LNCAP (cell line): ENCODE data around the gene RAB44.

Experiments used
- CTCF ChIP-seq: fragments of 450-650 bp; IDR thresholded peaks from 2 replicates; pipeline ENCODE4 v1.5.1; 2017; ENCODE audit warnings: mild to moderate bottlenecking

Gene RAB44

DNA sequence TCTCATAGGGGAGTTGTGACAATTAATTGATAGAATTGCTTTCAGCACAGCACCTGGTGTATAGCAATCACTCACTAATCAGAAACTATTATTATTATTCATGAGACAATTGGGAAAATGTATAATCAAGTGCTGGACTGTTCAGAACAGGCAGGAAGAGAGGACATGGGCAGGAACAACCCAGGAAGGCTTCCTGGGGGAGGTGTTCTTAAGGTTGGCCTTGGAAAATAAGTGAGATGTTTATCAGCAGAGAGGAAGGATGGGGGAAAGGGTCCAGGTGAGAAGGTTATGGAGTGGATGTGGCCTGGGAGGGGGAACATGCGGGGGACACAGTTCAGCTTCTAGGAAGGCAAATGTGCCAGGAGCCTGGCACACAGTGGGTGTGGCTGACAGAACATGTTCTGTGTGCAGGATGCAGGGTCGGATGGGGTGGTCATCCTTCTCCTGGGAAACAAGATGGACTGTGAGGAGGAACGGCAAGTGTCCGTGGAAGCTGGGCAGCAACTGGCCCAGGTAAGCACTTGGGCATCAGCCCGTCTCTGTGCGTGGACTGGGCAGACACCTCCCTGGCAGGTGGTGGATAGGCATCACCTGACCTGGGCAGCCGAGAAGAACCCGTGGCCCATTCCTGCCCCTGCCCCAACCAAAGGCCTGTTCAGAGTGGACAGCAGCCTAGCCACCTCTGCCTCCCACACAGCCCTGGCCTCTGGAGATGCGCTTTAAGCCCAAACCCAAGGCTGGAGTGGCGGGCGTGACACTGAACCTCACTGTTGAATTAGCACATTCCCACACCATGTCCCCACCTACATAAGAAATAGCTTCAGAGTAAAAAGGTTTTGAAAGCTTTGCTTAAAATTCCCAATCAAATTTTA is 30.9 kb downstream of the RAB44 start:
- no peak for TF ChIP-seq CTCF

DNA sequence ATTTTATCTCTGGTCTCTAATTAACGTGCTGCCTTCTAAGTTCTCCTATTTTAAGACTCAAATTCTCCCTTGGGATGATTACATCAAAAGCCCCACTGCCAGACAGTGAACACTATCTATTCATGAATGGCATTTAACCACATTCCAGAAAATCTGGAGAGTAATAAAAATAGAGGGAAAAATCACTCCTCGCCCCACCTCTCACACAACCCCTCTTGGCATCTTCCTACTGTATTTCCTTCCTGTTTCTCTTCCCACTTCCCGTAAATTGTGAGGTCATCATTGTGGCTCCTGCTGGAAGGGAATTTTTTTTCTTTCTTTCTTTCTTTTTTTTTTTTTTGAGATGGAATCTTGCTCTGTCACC is 31.5 kb downstream of the RAB44 start:
- no peak for TF ChIP-seq CTCF

DNA sequence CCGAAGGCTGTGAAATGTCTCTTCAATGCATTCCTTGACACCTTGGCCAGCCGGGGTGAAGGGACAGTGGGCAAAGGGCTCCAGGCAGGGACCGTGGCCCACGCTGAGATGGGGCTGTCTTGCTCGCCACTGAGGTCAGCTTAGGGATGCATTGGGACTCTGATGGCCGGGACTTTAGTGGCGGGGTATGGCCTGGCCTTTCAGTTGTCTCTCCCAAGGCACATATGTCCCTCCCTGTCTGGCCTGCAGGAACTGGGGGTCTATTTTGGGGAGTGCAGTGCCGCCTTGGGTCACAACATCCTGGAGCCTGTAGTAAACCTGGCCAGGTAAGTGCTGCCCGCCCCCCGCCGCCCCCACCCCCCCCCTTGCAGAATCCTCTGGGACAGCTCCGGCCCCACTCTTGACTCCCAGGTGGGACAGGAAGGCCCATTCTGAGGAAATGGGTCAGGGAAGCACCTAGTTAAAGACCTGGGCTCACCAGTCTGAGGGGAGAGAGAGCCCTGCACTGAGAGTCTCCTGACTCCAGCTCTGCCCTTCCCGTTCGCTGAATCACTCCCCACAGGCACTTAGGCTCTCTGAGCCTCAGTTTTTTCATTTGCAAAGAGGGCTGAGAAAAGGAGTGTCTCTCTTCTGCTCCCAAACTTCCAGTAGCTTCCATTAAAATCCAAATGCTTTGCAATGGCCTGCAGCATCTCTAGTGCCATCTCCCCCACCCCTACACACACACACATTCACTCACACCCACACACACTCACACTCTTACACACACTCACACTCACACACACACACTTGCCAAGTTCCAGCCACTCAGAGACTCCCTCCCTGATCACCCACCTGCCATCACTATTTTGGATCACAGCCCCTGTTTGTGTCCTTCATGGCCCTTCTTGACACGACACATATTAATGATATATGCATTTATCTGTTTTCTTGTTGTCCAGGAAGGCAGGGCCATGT is 33.1 kb downstream of the RAB44 start:
- no peak for TF ChIP-seq CTCF

- TF ChIP-seq CTCF = no peak
Observed at GRCh38 chr6:36731622-36732310, 34.1 kb downstream of the RAB44 start.

GRCh38 chr6:36733300-36733699 is 35.7 kb downstream of the RAB44 start:
- TF ChIP-seq CTCF = no peak

DNA sequence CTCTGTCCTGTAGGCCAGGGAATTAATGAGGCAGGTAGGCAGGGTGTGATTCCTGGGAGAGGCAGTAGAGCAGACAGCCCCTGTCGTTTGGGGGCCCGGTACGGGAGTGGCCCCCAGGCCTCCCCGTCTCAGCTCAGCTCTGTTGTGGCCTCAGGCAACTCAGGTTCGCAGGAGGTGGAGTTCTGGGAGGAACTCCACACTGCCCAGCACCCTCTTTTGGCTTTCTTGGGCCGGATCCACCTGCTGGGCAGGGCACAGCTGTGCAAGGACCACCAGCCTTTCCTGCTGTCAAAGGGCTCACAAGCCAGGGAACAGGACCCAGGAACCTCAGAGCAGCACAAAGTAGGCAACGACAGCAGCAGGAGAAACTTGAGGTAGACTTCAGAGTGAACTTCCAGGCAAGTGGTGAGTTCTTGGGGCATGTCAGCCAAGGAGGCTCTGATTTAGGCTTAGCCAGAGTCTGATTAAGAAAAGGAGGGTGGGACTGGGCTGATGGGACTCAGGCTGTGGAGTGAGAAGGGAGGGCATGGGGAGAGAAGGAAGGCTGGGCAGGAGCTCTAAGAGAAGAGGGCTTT is 36.9 kb downstream of the RAB44 start:
- no peak for TF ChIP-seq CTCF
